HG03025 (cell line): ENCODE results near the gene CHRNA4.

Experiments
- ATAC-seq: cut with Tn5 transposase; IDR thresholded peaks from one replicate; pipeline ENCODE4 v1.9.1; 2021; ENCODE audit warnings: mild to moderate bottlenecking, moderate library complexity; ENCODE audit not compliant: unreplicated experiment, low FRiP score

Gene CHRNA4

DNA sequence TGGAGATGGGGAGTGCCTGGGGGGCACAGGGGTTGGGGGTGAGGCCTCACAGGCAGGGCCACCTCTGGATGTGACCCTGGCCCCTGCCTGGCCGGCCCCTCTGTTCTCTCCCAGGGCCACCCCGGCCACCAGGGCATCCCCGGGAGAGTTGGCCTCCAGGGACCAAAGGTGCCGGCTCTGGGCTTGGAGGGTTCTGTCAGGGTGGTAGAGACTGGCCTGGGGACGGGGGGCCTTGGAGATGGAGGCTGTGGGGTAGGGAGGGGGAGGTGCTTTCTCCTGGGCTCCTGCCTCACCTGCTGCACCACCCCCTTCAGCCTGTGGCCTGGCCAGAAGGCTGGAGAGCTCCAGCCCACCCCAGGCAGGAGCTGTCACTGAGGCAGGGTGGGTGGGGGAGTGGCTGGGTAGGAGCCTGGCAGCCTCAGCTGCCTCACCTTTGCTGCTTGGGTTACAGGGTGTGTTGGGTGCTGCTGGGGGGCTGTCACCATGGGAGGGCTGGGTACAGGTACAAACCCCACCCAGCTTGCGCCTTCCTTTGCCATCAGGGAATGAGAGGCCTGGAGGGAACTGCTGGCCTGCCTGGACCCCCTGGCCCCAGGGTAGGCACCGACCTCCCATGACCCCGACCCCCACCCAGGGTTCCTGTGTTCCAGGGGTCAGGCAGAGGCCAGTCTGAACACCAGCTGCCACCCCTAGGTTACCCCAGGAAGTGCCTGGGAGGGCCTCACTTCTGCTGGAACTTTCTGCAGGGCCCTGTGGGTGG, 35.4 kb downstream of the CHRNA4 start:
- ATAC-seq: no peak

DNA sequence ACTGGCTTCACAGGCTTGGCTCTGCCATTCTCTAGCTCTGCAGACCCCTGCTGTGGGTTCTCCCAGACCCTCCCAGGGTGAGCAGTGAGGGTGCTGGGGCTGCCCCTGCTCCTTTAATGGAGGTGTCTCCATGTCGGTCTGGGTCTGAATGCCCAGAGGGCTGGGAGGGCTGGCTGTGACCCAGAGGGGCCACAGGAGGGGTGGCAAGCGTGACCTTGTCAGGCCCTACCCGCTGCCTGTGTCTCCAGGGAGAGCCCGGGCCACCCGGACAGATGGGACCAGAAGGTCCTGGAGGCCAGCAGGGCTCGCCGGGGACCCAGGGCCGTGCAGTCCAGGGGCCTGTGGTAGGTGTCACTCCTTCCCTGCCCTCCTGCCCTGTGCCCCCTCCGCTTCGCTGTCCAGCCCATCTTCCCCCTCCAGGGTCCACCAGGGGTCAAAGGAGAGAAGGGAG, 36.1 kb downstream of the CHRNA4 start:
- ATAC-seq: no peak

DNA sequence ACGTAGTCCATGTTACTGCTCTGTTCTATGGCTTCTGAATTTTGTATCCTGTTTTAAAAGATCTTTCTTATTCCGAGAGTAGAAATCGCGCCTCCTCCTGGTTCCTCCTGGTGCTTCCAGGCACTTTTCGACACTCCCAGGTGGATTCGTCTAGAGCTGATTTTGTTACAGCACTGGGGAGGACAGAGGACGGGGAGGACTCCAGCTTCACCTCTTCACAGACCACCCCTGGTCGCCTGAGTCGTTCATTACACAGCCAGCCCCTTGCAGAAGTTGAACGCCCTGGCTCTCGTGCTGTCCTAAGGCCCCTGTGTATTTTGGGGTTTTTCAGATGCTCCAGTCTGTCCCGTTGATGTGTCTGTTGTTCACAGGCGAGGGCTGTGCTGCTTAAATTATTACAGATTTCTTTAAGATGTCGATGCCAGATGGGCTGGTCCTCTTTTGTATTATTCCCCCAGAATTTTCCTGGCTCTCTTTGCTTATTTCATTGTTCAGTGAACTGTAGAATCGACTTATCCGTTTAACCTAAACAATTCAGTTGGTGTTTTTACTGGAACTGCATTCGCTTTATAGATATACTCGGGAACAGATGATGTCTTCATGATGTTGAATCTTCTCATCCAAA, 37.7 kb downstream of the CHRNA4 start:
- ATAC-seq: no peak

GRCh38 chr20:63322933-63323273, 38.2 kb downstream of the CHRNA4 start:
- no peak for ATAC-seq

GRCh38 chr20:63322146-63322932, 38.8 kb downstream of the CHRNA4 start:
- no peak for ATAC-seq

DNA sequence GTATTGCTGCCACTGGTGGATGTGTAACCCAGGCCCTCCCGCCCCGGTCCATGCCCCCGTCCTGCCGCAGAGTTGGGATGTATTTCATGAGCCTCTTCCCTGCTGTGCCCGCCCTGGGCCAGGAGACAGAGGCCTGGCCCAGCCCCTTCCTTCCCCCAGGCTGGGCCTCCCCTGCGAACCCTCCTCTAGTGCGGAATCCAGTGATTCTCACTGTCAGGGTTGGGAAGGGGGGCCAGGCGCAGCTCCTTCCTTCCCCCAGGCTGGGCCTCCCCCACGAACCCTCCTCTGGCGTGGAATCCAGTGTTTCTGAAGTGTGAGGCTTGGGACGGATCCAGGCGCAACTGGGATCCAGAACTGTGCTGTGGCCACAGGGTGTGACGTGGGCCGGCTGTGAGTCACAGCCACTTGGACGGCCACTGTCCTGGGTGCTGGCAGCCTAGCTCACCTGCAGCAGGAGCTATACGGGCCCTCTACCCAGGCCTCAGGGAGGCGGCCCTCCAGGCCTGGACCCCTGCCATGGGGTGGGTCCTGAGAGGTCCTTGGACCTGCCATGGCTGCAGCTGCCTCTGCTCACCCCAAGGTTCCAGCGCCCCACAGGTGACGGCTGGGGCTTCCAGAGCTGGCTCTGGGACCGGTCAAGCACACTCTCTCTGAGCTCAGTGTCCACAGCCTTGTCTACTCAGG, 39.9 kb downstream of the CHRNA4 start:
- no peak for ATAC-seq

DNA sequence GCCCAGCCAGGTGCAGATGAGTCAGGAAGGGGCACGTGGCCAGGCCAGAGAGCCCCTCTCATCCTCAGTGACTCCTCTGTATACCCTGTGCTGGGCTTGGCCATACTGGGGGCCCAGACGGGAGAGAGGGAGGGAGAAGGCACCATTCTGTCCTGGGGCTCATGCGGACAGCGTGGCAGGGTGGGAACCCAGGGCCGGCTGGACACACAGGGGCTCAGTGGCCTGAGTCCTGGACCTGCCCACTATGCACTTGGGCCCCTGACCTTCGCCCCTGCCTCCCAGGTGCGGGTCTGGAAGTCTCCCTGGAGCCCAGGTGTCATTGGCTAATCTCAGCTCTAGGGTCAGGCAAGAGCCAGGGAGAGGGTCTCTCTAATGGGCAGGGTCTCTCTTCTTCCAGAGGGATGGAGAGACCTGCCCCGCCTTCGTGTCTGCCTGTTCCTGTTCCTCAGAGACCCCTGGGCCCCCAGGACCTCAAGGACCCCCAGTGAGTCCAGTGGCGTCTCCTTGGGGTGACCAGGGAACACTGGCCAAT, 40.5 kb downstream of the CHRNA4 start:
- no peak for ATAC-seq

DNA sequence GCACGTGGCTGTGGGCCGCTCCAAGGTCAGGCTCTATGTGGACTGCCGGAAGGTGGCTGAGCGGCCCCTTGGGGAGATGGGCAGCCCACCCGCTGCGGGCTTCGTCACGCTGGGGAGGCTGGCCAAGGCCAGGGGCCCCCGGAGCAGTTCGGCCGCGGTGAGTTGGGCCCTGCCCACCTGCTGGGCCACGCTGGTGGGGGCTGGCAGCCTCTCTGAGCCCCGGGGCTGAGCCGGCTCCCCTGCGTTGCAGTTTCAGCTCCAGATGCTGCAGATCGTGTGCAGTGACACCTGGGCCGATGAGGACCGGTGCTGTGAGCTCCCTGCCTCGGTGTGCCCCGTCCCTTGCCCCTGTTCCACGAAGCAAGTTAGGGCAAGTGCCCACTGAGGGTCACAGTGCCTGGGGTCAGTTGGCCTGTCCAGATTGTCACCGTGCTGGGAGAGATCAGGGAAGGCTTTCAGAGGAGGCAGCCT, 41.1 kb downstream of the CHRNA4 start:
- ATAC-seq: no peak

DNA sequence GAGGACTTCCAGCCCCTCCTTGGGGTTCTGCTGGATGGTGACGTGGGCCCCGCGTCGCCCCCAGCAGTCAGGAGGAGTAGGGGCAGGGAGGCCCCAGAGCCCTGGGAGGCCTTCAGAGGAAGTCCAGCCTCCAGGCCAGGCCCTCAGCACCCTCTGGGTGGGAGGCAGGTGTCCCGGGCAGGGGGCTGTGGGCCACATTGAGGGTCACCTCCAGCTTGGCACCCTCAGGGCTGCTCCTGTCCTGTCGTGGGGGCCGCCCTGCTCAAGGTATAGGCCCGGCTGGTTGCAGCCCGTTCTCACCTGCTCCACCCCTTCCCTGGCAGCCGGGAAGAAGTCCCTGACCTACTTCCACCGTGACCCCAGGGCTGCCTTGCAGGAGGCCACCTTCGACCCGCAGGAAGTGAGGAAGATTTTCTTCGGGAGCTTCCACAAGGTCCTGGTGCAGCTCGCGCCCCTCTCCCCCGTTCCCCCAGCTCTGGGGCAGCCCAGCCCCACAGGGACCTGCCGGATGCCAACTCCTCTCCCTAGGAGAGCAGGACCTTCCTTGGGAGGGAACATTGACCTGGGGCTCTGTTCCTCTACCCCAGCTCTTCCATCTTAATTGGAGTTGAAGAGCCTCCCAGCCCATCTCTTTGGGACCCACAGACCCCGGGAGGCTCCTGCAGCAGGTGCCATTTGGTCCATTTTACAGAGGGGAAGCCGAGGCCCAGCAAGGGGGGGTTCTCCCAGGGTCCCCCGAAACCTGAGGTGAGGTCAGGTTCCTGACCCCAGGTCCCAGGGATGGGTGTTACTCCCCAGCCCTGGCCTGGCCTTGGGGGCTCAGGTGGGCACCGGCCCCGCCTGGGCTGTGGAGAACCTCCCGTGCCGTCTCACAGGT, 41.7 kb downstream of the CHRNA4 start:
- ATAC-seq: no peak

DNA sequence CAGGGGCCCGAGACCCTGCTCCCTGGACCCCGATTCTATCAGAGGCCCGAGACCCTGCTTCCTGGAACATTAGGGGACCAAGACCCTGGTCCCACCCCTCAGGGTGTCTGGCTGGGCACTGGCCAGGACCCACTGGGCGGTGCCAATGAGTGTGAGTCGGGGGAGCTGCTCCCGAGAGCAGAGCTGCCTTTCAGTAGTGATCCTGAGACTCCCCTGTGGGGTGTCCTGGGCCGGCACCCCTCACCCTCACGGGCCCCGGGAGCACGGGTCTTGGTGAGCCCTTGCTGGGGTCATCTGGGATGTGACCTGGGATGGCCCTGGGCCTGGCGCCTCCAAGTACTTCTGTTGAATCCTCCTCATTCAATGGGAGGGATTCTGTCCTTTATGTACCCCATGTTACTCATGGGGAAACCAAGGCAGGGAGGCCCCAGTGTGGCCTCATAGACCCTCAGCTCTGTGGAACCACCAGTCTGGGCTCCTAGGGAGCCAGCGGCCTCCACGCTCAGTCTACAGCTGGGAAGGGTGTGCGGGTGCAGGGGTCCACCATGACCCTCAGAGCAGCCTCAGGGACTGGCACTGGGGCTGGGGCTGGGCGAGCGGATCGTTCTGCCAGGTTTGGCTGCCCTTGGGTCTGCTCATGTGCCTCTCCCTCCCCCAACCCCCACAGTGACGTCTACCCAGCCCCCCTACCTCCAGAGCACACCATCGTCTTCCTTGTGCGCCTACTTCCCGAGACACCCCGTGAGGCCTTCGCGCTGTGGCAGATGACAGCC, 42.6 kb downstream of the CHRNA4 start:
- no peak for ATAC-seq

- ATAC-seq: no peak
Observed at GRCh38 chr20:63317601-63318291, 43.4 kb downstream of the CHRNA4 start.

DNA sequence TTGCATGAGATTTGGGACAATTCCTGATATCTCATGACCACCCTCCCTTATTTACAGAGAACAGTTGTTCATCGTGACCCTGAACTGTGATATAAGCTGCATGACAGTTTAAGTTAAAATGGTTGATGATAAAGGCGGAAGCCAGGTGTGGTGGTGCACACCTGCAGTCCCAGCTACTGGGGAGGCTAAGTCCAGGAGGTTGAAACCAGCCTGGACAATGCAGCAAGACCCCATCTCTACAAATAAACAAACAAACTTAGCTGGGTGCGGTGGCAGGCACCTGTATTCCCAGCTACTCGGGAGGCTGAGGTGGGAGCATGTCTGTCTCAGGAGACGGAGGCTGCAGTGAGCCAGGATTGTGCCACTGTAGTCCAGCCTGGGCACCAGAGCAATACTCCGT, 44.1 kb downstream of the CHRNA4 start:
- no peak for ATAC-seq

DNA sequence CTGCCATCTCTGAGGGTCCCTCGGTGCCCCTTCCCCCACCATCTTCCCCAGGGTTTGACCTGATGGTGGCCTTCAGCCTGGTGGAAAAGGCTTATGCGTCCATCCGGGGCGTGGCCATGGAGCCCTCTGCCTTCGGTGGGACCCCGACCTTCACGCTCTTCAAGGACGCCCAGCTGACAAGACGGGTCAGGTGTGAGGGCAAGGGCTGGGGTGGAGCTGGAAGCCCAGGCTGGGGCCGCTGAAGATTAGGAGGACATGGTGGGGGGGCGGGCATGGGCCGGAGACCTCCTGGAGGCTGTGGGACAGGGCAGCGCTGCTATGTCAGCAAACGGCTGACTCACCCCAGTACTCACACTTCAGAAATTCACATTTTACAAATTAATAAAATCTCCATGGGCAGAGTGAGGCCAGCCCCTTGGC, 44.6 kb downstream of the CHRNA4 start:
- no peak for ATAC-seq

DNA sequence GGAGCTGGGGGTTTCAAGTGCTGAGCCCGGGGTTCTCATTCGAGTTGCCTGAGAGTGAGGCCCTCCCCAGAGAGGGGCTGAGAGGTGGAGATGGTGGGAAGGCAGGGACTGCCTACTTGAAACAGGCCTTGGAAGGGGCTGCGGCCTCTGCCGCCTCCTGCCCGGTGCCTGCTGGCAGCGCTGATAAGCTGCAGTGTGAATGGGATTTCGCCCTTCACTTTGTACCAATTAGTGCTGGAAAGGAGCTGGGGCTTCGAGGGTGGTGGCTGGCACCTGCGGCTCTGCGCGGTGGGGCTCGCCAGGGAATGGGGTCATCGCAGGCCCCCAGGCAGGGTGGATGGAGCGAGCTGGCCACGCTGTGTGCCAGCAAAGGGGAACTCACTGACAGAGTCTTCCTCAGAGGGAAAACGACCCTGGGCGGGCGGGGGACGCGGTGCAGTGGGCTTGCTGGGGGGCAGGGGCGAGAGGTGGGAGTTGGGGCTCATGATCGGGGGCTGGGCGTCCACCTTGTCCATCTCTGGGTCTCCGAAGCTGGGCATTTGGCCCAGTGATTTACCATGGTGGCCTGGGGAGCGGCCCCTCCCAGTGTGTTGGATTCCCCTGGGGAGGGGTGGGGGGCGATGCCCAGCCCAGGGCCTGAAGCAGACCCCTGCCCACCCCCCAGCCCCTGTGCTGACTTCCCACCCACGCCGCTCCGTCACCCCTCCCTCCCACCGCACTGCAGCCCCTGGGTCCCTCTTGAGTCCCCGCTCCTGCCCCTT, 45.2 kb downstream of the CHRNA4 start:
- ATAC-seq: no peak

DNA sequence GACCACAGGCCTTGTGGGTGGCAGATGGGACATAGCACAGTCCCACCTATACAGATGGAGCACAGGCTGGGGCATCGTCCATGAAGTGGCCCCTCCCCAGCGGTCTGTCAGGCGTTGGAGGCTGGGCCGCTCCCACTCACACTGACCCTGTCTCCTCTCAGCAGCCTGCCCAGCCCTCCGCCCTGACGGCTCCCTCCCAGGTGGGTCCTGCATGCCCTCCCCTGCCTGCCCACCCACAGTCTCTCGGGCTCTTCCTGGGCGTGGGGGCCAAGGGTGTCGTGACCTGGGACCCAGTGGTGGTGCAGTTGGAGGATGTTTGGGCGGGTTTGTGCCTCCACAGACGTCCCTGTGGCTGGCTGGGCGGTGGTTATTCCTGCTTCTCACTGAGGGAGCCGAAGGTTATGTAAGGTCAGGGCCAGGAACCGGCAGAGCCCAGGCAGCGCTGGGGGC, 45.9 kb downstream of the CHRNA4 start:
- ATAC-seq: no peak

DNA sequence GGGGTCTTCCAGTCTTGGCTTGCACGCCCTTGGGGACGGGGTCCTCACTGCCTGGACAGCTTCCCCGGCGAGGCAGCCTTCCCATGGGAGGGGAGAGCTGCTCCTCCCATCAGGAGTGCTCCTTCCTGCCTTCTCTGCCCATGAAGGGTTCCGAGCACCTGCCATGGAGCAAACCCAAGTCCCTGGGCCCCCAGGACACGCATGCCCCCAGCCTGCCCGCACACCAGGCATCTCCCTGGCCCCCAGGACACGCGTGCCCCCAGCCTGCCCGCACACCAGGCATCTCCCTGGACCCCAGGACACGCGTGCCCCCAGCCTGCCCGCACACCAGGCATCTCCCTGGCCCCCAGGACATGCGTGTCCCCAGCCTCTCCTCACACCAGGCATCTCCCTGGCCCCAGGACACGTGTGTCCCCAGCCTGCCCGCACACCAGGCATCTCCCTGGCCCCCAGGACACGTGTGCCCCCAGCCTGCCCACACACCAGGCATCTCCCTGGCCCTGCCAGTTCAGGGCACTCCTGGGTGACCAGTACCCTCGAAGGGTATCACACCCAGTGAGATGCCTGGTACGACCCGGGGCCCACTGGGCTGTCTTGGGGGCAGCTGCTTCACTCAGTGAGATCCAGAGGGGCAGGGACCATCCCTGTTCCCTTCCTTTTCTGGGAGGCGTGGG, 46.4 kb downstream of the CHRNA4 start:
- no peak for ATAC-seq

DNA sequence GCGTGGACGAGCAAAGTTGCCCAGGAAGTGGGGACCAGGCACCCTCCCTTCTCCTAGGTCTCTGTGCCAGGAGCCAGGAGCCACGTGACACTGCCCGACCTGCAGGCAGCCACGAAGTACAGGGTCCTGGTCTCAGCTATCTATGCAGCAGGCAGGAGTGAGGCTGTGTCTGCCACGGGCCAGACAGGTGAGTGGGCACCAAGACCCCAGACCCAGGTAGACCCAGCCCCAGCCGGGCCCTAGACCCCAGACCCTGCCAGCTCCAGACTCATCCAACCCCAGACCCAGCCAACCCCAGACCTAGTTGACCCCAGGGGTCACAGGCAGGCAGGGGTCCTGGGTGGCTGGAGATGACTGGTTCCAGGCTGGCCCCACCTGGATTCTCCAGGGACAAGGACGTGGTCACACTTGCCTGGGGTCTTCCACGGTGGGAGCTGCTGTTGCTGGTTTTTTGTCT, 47.1 kb downstream of the CHRNA4 start:
- ATAC-seq: no peak
